GM15510 (cell line): ENCODE measurements around the gene IL1RAP.

Experiments
- POLR2A ChIP-seq: IDR thresholded peaks from 3 replicates; pipeline ENCODE4 v1.6.1; 2011; ENCODE audit warnings: borderline replicate concordance; ENCODE audit not compliant: insufficient read length; ENCODE audit errors: extremely low read depth

The IL1RAP gene

DNA sequence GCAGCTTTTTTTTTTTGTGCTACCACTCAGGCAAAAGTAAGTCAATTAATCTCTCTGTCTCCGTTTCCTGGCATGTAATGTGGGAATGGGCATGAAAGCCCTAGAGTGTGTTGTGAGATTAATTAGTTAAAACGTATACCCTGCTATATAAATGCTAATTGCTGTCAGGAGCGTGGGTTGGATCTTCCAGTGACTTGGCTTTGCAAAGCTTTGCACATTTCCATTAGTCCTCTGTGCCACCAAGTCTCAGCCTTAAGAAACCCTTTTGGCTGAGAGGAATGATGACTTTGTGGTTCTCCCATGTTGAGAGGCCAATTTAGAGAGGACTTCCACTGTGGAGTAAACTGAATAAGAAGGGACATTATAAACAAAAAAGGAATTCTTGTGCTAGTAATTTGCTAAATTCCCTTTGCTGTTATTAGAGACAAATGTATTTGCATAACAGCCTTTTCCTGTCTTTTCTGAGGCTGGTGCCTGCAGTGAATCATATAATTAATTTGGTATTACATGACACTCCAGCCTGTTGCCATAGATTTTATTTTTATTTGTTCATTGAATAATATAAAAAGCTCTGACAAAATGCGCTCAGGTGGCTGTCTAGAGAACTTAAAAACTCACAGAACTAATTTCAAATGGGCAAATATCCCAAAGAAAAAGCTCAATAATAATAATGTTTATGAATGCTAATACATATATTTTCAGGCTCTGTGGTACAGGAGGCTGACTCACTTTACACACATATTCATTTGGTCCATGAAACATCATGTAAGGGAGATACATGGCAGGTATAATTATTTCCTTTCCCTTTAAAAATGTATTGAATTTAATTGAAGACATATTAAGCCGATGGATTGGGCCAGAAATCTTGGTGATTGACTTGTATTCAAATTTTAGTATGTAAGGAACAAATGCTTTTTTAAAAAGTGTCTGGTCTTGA lies 82.7 kb downstream of the IL1RAP start:
- no peak for TF ChIP-seq POLR2A

DNA sequence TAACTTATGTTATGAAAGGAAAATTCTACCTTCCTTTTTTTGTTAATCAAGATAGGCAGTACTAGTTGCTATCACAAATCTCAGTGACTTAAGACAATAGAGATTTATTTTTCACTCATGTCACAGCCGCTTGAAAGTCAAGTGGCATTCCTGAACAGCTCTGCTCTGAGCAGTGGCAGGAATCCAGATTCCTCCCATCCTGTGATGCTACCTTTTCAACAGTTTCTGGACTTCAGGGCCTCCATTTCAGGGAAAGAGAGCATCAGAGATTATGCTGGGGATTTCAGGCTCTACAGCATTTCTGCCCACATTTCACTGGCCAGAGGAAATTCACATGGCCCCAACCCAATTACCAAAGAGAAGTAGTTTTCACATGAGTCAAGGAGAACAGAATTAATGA lies 83.4 kb downstream of the IL1RAP start:
- TF ChIP-seq POLR2A = no peak

DNA sequence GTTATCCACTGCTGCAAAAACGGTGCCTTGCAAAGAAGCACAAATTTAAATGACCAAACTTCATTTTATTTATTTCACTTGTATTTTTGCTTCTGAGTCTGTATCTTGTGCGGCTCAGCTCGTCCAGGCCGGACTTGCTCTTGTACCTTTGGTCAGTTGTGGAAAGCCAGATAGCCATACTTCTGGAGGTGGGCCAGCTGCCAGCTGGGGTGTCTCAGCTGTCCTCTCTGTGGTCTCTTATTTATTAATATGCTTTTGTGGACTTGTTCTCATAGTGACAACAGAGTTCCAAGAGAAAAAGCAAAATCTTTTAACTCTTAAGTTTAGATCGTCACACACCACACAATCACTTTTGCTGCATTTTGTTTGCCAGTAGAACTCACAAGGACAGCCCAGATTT lies 87.7 kb downstream of the IL1RAP start:
- no peak for TF ChIP-seq POLR2A

DNA sequence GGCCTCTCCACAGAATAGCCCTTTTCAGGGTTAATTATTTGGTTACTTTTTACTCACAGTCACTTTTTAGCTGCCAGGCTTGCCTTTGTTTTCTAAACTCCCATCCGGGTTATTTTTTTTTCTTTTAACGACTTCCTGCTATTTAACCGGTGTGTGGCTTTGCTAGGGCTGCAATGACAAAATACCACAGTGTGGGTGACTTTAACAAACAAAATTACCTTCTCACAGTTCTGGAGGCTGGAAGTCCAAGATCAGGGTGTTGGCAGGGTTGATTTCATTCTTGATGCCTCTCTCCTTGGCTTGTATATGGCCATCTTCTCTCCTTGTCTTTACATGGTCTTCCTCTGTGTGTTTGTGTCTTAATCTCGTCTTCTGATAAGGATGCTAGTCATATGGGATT lies 91.5 kb downstream of the IL1RAP start:
- no peak for TF ChIP-seq POLR2A

DNA sequence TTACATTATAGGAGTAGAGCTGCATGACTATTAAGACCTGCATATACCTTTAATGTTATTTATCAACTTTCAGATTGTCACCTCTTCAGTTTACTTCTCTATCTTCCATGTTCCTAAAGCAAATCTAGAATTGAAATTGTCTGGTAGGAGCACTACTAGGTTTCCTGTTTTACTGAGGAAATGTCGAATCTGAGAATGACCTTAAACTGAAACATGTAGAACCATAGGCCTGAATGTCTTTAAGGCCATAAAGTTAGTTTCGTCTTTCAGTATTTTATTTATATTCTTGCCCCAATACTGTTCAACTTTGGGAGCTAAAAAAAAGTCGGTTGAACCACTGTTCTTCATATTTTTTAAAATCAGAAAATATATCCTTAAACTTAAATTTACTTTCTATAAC lies 92.7 kb downstream of the IL1RAP start:
- TF ChIP-seq POLR2A = no peak

DNA sequence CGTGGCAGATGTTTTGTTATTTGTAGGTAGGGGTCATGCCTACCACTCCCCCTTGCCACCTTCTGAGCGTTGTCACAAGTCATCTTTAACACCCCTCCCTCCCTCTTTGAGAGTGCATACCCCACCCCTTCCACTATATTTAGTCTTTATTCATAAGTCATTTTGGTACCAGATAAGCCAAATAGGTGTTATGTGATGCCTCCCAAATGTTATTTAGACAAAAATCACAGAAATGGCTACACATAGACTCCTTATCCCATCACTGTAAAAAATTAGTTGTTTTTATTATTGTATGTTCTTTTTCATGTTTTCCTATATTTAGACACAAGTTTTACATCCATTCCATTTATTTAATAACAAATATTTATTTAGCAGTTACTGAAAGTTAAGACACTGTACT lies 93.1 kb downstream of the IL1RAP start:
- TF ChIP-seq POLR2A = no peak

DNA sequence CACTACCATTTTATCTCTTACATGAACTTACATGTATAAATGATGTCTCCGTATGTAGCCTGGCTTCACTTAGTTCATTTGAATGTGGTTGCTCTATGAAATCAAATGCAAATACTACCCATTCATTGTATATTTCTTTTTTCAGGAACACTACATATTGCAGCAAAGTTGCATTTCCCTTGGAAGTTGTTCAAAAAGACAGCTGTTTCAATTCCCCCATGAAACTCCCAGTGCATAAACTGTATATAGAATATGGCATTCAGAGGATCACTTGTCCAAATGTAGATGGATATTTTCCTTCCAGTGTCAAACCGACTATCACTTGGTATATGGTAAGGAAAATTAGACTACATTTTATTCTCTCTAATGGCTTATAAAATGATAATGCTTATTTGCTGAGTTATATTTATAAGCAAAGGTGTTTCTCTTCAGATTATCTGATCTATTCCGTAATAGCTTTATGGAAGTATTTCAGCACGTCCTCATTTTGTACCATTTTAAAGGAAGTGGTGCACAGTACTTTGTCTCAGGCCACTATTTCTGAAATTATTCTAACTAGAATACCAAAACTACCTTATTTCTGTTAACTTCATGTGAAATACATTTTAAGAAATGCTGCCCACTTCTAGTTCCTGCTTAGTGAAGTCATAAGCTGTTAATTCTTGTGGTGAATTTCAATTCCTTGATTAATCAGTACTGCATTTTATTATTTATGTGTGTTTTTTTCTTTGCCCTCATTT lies 95.1 kb downstream of the IL1RAP start:
- no peak for TF ChIP-seq POLR2A

DNA sequence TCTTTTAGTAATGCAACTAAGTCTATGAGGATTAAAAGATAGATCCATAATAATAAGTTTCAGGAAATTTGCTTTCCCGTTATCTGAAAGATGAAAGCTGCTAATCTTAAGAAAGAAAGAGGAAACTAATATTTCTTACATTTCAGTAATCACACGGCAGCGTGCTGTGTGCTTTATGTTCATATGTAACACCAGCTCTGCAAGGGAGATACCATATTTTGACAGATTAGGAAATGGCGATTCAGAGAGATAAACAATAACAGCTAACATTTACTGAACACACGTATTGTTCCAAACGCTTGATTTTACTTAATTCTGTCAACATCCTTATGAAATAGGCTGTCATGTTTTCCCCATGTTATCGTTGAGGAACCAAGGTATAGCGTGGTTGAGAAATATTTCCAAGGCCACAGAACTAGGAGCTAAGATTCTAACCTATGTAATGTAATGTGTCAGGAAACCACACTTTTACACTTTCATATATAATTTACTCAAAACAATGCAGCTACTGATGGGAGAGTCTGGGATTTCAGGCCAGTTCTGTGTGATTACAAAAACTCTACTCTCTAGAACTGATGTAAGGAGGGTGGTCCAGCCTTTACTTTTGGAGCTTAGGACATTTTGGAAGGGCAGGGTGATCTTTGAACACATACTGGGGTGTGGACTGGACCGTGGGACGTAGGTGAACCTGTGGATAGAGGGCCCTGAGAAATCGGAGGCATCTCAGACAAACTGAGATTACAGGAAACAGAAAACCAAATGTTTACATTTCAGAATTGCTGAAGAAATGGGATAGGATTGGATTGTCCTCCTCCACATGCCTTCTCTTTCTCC lies 100.6 kb downstream of the IL1RAP start:
- TF ChIP-seq POLR2A = no peak

DNA sequence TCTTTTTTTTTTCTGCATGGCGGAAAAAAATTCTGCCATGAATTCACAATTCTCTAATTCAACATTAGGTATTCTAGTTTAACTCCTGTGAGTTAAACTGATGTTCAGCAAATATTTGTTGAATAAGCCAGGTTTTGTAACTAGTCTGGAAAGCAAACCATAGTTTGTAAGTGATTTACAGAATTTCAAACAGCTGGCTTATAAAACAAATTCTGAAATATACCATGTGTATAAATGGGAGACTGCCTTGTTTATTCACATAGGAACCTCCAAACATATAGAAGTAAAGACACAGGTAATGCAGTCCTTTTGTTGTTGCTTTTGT lies 101.1 kb downstream of the IL1RAP start:
- no peak for TF ChIP-seq POLR2A

DNA sequence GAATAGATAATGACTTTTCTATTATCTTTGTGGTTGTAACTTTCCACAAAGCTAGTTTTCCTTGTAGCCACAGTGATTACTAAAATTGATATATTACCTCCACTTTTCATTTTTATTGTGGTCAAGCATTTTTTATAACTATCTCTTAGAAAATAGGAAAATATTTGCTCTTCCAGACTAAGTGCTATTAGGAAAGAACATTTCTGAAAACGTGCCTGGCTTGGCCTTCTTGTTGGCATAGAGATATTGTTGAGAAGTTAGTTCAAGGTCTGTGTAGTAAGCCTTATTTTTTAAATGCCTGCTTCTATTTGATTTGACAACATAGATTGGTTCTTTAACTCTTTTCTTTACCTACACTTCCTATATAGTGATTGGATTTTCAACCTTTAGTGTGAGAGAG lies 101.7 kb downstream of the IL1RAP start:
- TF ChIP-seq POLR2A = no peak

DNA sequence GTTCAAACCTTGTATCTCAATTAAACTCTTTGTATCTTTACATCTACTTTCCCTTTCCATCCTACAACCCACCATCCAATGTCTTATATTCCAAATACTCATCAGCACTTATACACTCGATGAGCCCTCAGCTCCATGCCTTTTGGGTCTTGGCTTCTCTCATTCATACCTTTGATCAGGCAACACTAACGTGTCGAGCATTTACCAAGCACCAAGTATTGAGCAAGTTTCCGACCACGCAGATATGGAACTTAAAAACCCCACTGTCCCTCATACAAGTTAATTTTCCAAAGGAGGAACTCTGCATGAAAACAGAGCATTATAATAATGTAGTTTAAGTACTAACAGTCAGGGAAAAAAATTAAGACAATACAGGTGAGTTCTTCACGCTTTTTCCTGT lies 102.8 kb downstream of the IL1RAP start:
- no peak for TF ChIP-seq POLR2A

DNA sequence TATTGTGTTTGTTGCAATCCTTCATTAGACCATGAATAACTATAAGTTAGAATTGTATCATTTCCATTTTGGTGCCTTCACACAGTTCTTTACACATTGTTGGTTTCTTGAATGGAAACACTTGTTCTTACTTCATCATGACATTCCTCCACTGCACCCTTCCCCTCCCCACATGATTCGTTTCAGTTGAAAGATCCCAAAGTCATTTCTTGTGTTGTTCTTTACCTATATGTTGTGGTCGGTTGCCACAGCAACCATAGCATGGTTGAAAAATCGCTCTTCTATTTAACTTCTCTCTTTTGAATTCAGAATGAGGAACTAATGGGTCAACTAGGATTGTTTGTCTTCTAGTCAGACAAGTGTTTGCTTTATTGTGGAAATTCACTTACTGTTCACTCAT lies 103.3 kb downstream of the IL1RAP start:
- TF ChIP-seq POLR2A = no peak

DNA sequence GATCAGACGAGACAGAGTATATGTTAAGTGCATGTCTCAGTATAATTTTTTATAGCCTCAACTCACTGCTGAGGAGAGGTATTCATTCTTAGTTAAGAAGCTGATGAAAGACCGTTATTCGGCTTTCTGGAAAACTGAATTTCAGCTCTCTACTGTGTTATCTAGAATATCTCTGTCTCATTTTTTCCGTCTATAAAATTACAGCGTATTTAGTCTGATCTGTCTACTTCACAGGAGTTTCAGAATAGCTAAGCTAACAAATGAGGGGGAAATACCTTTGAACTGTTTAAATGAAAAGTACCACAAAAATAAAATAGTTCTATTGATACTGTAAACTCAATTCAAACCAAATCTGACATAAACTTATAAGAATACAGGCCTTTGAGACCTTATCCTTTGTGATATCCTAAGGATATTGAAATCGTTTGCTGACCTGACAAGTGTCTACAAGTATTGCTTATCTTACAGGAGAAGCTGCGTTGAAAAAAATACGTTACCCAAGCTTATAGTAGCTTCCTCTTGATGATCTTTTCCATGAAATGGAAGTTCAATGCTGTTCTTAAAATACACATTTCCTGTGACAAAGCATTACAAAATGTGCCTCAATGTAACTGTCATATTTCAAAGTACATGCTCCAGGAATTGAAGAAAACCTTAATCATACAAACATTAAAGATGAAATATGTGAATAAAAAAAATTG lies 104.6 kb downstream of the IL1RAP start:
- TF ChIP-seq POLR2A = no peak

DNA sequence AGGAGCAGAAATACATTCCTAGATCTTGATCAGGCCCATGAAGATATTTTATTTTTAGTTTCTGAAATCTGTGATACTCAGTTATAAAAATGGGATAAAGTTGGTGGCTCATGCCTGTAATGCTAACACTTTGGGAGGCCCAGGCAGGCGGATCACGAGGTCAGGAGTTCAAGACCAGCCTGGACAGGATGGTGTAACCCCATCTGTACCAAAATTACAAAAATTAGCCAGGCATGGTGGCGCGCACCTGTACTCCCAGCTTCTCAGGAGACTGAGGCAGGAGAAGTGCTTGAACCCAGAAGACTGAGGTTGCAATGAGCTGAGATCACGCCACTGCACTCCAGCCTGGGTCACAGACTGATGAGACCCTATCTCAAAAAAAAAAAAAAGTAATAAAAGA lies 105.5 kb downstream of the IL1RAP start:
- no peak for TF ChIP-seq POLR2A
